HUDEP-2 (cell line): ENCODE measurements around the gene NEK8.

Source experiments
- DNase-seq, 76 experiments: peaks; one replicate each; lab custom pipeline; 2025; ENCODE audit not compliant: unreplicated experiment in 76 of 76; lab: John Stamatoyannopoulos, UW

NEK8 gene

GRCh38 chr17:28728364-28729200 is at the start of gene NEK8:
Gene NEK8 (plus strand): TSS chr17:28728788. CDS start chr17:28728814, 26 bp downstream.
- DNase-seq = peak; percentile 17 to 97 (median 92)

- DNase-seq = no peak
Measured at GRCh38 chr17:28682655-28683054, 45.9 kb upstream of the NEK8 start.

DNA sequence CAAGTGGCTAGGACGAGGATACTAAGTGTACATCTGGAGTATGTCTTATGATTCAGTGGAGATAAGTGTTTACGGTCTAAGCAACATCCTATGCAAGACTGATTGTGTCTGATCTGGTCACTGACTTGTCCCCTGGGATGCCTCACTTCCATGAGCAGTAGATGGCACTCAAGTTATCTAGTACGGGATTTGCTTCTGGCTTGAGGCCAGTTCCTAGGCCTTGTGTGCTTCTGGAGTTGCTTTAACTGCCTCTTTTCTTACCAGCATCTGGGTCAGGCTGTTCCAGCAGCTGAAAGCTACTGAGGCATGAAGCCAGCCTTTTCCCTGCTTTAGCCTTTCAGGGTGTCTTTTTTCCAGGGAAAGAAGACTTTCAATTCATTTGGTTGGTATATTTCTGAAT is 43.6 kb upstream of the NEK8 start:
- DNase-seq = peak in 3 of 76 experiments; percentile 3 to 14 (median 3)

- DNase-seq = no peak
Measured at GRCh38 chr17:28685366-28685765, 43.2 kb upstream of the NEK8 start.

DNA sequence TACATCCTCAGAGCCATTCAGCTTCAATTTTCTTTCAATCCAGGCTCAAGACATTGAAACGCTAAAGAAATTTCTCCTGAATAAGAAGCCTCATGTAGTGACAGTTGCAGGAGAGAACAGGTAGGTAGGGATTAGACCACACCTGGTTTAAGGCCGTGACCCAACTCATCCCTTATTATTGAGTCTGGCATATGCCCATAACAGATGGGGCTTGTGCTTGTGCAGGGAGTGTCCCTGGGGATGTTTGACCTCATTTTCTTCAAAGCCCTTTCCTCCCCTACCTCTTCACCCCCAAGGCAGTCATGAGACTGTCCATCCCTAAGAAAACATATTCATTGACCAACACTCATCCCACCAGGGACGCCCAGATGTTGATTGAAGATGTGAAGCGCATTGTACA is 42.3 kb upstream of the NEK8 start:
- no peak for DNase-seq

- DNase-seq = no peak
Measured at GRCh38 chr17:28688481-28688880, 40.1 kb upstream of the NEK8 start.

DNA sequence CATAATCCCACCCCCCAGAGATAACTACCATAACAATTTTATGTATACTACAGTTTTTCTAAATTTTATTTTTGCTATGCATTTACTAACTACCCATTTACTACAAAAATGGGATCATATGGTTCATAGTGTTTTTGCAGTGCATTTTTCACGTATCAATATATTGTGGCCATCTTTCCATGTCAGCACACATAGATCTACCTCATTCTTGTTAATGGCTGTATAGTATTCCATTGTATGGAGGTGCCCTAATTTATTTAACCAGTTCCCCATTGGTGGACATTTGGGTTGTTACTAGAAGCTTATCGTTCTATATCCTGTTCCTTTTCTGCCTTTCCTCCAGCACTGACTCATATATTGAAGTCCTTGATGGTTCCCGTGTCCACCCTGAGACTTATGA is 39.6 kb upstream of the NEK8 start:
- DNase-seq = no peak

GRCh38 chr17:28693869-28694268 is 34.7 kb upstream of the NEK8 start:
- DNase-seq = no peak

- DNase-seq = no peak
Measured at GRCh38 chr17:28698253-28698941, 30.2 kb upstream of the NEK8 start.

GRCh38 chr17:28700278-28700677 is 28.3 kb upstream of the NEK8 start:
- DNase-seq = no peak

DNA sequence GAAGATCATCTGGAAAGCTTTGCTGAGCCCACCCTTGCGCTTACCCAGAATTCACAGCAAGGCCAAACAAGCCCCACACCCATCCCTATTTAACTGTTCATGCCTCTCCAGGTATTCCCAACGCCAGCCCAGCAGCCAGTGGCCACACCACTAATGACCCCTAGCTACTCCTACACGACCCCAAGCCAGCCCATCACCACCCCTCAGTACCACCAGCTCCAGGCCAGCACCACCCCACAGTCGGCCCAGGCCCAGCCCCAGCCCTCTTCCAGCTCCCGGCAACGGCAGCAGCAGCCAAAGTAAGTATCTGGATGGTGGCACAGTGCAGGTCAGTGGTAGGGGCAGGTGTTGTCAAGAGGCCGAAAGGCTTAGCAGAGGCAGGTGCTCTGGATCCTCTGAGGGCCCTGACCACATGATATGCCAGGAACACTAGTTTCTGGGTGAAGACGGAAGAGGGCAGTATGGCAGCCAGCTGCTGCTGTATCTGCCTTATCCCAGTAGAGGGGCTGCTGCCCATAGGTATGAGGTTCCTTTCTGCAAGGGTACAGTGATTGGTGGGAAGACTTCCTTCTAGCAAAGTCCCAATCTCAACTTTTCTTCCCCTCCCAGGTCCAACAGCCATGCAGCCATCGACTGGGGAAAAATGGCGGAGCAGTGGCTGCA is 27.6 kb upstream of the NEK8 start:
- no peak for DNase-seq

GRCh38 chr17:28702026-28702751 is 26.4 kb upstream of the NEK8 start:
- no peak for DNase-seq

DNA sequence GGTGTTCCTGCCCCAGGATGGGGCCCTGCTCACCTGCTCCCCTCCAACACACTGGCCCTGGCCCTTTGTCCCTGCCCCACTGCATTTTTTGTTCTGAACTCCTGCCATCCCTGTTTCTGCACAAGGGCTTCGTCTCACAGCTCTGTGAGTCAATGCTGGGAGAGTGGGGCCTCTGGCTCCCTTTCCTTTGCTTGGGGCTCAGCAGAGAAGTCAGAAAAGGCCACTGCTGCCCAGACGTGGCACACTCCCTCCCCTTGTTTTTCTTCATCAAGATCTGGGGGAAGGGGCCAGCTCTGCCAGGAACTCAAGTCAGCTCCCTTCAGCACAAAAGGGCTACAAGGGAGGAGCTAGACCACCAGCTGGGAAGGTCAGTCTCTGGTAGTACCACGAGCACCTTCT is 25.8 kb upstream of the NEK8 start:
- DNase-seq = no peak

- no peak for DNase-seq
Measured at GRCh38 chr17:28703552-28704218, 24.9 kb upstream of the NEK8 start.

DNA sequence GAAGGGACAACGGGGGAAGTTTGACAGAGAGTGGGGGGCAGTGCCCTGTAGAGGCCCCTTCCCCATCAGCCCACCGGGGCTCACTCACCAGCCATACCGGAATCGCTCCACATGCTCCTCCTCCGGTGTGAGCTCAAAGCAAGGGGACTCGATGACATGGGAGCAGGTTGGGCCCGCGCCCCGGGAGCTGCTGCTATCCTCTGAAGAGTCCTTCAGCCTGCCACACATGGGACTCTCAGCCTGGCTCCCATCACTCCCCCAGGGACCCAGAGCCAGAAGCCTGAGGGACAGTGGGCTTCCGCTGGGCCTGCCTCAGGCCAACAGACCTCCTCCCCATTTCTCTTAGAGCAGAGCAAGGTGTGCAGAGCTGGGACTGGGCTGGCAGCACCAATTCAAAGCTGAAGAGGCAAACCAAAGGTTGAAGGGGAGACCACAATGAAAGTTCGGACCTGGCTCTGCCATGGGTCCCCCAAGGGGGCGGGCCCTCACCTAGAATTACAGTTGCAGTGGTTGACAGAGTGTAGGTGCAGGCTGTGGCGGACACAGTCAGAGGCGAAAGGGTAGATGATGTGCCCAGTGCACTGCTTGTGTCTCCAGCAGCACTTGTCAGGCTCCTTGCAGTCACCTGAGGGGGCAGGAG is 24.2 kb upstream of the NEK8 start:
- DNase-seq = no peak

- DNase-seq = no peak
Measured at GRCh38 chr17:28705074-28705659, 23.4 kb upstream of the NEK8 start.

- no peak for DNase-seq
Measured at GRCh38 chr17:28705728-28706334, 22.8 kb upstream of the NEK8 start.

GRCh38 chr17:28706471-28707338 is 21.9 kb upstream of the NEK8 start:
- DNase-seq = no peak
